Naive thymus-derived CD8-positive, alpha-beta T cell (primary cell): Measurements from ENCODE around the gene CFAP141. TPM values are rescaled to one million over a fixed set of nuclear protein-coding genes. Genes with fewer than 3 reads are reported as not detected.
A peak's percentile ranks its signal among the peaks of the same experiment; 100 is the strongest.
"Not testable (repeated sequence)": the region's sequence is repeated elsewhere in the genome, so short reads cannot be mapped to it uniquely, and the experiment has no call there.

Source experiments
- ATAC-seq, 2 donors: fragments of 150-1000 bp; cut with Tn5 transposase in 1 of 2; sonication (Bioruptor Pico), chemical (Tn5 transposase) in 1 of 2; 1 replicate in 1 of 2; 2 replicates in 1 of 2; pipeline ENCODE4 v1.10.0; 2021; ENCODE audit warnings: mild to moderate bottlenecking in 2 of 2, moderate library complexity in 2 of 2
- POLR2A ChIA-PET: fragments of 350-600 bp; sonication (Branson Sonifier 250); formaldehyde crosslinking; loops from one replicate; lab custom pipeline; 2021; ENCODE audit warnings: antibody characterized with exemption; lab: Charles Lee
- DNase-seq, 10 donors: peaks; one replicate each; pipeline versions ENCODE4 v3.0.0 to v3.0.0-alpha.2; 2020 to 2022
- H3K27ac Mint-ChIP-seq, 10 donors: one replicate each; pipeline ENCODE4 v1.8.0; 2020 to 2022; ENCODE audit warnings: mild to moderate bottlenecking in 10 of 10, mixed read lengths in 10 of 10, moderate library complexity in 4 of 10, inconsistent platforms in 1 of 10
- H3K27me3 Mint-ChIP-seq, 5 donors: one replicate each; pipeline ENCODE4 v1.8.0; 2021 to 2022; ENCODE audit warnings: mixed read lengths in 5 of 5
- H3K36me3 Mint-ChIP-seq, 3 donors: one replicate each; pipeline ENCODE4 v1.8.0; 2020 to 2022; ENCODE audit warnings: mixed read lengths in 3 of 3, mild to moderate bottlenecking in 2 of 3, inconsistent platforms in 1 of 3
- H3K4me1 Mint-ChIP-seq, 4 donors: one replicate each; pipeline ENCODE4 v1.8.0; 2021 to 2022; ENCODE audit warnings: mixed read lengths in 4 of 4
- H3K4me3 Mint-ChIP-seq, 10 donors: one replicate each; pipeline ENCODE4 v1.8.0; 2020 to 2022; ENCODE audit warnings: mild to moderate bottlenecking in 10 of 10, mixed read lengths in 10 of 10, moderate library complexity in 6 of 10, inconsistent platforms in 1 of 10
- H3K9me3 Mint-ChIP-seq, 9 donors: one replicate each; pipeline ENCODE4 v1.8.0; 2020 to 2022; ENCODE audit warnings: mixed read lengths in 9 of 9, mild to moderate bottlenecking in 3 of 9, inconsistent platforms in 1 of 9, moderate library complexity in 1 of 9
- polyA plus RNA-seq, 3 donors: library from polyadenylated mRNA; unstranded; fragments of 300-500 nt; fragmentation: Illumina TruSeq; gene quantifications; one replicate each; pipeline ENCODE4 v1.2.3, GENCODE V29; 2021
- total RNA-seq, 8 experiments: library from RNA in 2 of 8; stranded (reverse) in 2 of 8; gene quantifications; one replicate each; pipeline ENCODE4 v1.2.3 and lab custom pipeline; 2021 to 2026

The CFAP141 gene
- total and polyA plus RNA-seq, 5 experiments from 2014 or later, result not detected

DNA sequence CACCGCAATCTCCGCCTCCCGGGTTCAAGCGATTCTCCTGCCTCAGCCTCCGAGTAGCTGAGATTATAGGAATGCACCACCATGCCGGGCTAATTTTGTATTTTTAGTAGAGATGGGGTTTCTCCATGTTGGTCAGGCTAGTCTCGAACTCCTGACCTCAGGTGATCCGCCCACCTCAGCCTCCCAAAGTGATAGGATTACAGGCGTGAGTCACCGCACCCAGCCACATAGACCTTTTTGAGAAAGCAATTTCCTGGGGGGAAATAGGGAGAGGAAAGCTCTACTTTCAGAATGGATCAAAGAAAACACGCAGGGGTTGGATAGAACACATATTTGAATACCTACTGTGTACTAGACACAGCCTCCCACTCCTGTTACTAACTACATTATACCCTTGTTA, 355 bp downstream of the CFAP141 start:
- POLR2A ChIA-PET, result interaction anchor here (0.7 kb wide), 1 partner anchor 106 kb away, joined by 3 read pairs; no protein-coding TSS in a partner anchor

DNA sequence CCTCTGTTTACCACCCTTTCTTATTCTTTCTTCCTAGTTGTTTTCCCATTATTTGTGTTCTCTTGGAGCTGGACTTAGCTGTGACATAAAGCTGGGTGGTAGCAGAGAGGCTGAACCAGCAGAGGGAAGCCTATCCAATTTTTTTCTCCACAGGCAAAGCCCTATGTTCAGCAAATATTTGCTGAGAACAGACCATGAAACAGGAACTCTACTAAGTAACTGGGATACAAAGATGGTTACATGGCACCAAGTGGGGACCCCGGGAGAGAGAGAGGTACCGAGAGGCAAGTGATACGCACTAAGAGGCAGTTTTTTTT, 6.6 kb downstream of the CFAP141 start:
- POLR2A ChIA-PET, result interaction anchor here (0.9 to 1.6 kb wide), 3 partner anchors 73 to 209 kb away, joined by 3 to 11 read pairs (median 4); partner anchors contain the start of genes HAX1 and RPS27
- peaks cover 0 to under 1% (median 0%) of the 10 kb centered on the region in 5 donors for H3K27me3 Mint-ChIP-seq
- no peak for DNase-seq
- H3K4me3 Mint-ChIP-seq, result no peak overlapping the region
- H3K4me1 Mint-ChIP-seq, result no peaks in the 10 kb centered on the region
- H3K9me3 Mint-ChIP-seq, result no peaks in the 10 kb centered on the region
- no peak overlapping the region for H3K27ac Mint-ChIP-seq
- peak in 1 of 2 donors; percentile 22 for ATAC-seq
- no peaks in the 10 kb centered on the region for H3K36me3 Mint-ChIP-seq

More for the DNA sequence above, 355 bp downstream of the CFAP141 start:
- not testable (repeated sequence) for DNase-seq, H3K4me1 Mint-ChIP-seq, H3K9me3 Mint-ChIP-seq, H3K4me3 Mint-ChIP-seq, H3K27me3 Mint-ChIP-seq, ATAC-seq
- H3K27ac Mint-ChIP-seq, result peak overlapping the region in 9 of 10 donors; percentile 10 to 90 (median 57)
- peaks cover 0 to 53% (median 12%) of the 10 kb centered on the region in 3 donors for H3K36me3 Mint-ChIP-seq

DNA sequence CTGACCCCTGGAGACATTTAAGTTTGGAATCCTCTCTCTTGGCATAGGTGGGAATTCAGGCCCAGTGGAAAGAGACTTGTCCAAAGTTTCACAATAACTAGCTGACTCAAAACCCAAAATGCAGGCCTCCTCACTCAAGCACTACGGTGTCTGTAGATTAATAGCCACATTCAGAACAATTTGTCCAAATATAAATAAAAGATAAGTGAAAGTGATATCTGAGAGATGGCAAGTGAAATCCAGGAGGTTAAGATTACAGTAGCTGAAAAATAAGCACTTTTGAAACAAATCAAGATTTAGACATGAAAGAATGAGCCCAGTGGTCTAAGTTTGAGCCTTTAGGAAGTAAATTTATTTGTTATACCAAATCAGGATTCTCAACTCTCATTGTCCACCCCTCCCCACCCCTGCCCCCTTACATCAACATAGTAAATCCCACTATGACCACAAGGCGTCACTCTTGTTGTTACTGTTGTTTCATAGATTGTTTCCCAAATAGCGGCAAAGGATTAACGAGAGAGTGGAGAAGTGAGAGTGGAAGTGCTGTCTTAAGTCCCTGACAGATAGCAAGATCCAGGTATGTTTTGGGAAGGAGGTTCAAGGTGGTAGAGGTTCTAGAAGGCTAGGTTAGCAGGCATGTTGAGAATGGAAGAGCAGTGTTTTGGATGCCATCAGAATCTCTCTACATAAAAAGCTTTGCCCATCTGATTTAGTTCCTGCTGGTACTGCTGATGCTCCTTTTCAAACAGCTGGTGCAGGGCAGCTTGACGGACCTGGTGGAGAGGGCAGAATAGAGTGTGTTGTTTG, 7.2 kb downstream of the CFAP141 start:
- POLR2A ChIA-PET, result interaction anchor here (0.8 to 1.6 kb wide), 4 partner anchors 21 to 208 kb away, joined by 3 to 11 read pairs (median 4); partner anchors contain the start of genes HAX1, RPS27 and UBAP2L
- Mint-ChIP-seq H3K4me3 (no peak overlapping the region), H3K36me3 (no peaks in the 10 kb centered on the region), H3K27me3 (peaks cover 0 to 6% (median 3%) of the 10 kb centered on the region in 5 donors), H3K4me1 (no peaks in the 10 kb centered on the region), H3K27ac (peak overlapping the region in 2 of 10 donors; percentile 7 to 17), H3K9me3 (no peaks in the 10 kb centered on the region)
- DNase-seq, result peak in 9 of 10 donors; percentile 34 to 77 (median 55)
- peak; percentile 85 to 94 for ATAC-seq

DNA sequence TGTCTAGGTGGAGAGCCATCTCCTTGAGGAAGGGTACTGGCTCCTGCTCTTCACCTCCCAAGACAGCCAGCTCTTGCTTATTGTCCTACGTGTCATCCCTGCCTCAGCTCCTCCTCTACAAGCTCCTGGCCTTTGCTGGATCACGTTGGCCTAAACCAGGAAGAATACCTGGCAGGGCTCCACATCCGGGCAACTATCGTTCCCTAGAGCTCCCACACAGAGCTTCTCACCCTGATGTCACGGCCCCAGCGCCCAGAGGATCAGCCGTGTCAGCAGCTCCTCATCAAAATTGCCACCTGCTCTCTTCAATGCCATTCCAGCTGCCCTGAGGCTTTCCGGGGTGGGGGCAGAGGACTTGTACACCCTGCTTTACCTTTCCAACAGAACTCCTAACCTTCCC, 12.3 kb downstream of the CFAP141 start:
- POLR2A ChIA-PET, result interaction anchor here (1.5 kb wide), 1 partner anchor 26 kb away, joined by 3 read pairs; no protein-coding TSS in a partner anchor
- DNase-seq (no peak), ATAC-seq (no peak)
- Mint-ChIP-seq H3K4me3 (no peak overlapping the region), H3K9me3 (no peaks in the 10 kb centered on the region), H3K27ac (no peak overlapping the region), H3K27me3 (peaks cover 7 to 22% (median 12%) of the 10 kb centered on the region in 5 donors), H3K4me1 (peaks cover 0 to 5% (median 1%) of the 10 kb centered on the region in 4 donors), H3K36me3 (no peaks in the 10 kb centered on the region)

DNA sequence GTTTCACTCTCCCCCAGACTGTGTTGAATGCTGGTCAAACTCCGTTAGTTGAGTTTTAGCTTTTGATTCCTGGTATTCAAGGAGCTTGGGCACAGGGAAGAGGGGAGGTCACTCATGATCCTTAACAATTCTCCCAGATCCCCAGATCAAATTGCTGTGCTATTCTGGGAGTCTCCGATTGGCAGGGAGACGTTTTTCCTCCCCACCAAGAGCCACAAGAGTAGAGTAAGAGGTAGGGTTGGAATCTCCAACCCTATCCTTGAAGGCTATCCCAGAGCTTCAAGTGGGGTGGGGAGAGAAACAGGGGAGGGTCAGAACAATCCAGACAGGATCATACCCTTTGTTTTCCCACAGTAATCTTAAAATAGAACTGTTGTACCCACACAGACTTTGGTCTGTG, 13.7 kb downstream of the CFAP141 start:
- Mint-ChIP-seq H3K27me3 (peaks cover 7 to 22% (median 14%) of the 10 kb centered on the region in 5 donors), H3K27ac (no peak overlapping the region), H3K36me3 (no peaks in the 10 kb centered on the region), H3K4me3 (no peak overlapping the region), H3K4me1 (peaks cover 0 to 5% (median 1%) of the 10 kb centered on the region in 4 donors), H3K9me3 (no peaks in the 10 kb centered on the region)
- no peak for DNase-seq
- POLR2A ChIA-PET, result interaction anchor here (0.5 to 1.6 kb wide), 2 partner anchors 27 to 199 kb away, joined by 3 to 4 read pairs; no protein-coding TSS in a partner anchor
- no peak for ATAC-seq

DNA sequence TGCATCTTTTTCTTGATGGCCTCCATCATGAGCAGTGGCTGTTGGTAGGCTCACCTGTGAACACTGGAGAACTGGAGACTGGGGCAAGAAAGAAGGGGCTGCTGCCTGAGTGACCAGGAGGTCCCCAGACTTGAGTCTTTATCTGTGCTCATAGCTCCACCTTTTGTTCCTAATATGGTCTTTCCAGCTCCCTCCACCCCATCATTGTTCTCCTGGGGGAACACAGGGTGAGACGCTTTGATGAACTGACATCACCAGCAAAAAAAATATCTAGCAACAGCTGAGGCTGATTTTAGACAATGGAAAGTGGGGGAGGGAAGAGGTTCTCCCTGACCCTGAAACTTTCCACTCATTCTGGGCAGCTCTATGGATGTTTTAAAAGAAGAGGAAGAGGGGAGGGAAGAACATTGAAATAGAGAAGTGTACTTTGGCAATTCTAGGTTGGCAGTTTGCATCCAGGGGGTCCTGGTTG, 14.1 kb downstream of the CFAP141 start, which contains the start of gene TPM3:
TPM3 (minus strand) TSS at position 111 of the 472 bp plus-strand sequence; CDS start at position 29, 82 bp downstream.
- H3K27ac Mint-ChIP-seq, result peak within 1 kb of the TSS in 2 of 10 donors; percentile 35 to 56
- no peak for ATAC-seq
- no peaks in the 10 kb centered on the region for H3K9me3 Mint-ChIP-seq

DNA sequence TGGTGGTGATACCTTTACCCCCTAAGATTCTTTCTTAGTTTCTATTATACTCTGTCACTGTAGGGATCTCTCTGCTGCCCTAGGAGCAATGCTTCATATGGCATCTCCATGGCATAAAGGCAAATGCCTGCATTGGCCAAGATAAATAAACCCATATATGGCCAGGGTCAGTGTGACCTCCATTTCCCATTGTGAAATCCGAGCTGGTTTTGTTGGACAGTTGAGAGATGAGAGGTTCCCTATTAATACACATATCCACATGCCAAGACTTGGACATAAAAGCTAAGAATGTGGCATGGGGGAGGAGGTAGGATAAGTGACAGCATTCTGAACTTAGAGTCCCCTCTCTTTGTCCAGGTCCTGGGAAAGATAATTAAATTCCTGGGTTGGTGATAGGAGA, 15.6 kb downstream of the CFAP141 start:
- H3K36me3 Mint-ChIP-seq, result no peaks in the 10 kb centered on the region
- H3K4me1 Mint-ChIP-seq, result peaks cover 0 to 5% (median 3%) of the 10 kb centered on the region in 4 donors

More for the DNA sequence above, 14.1 kb downstream of the CFAP141 start, which contains the start of gene TPM3:
- no peaks in the 10 kb centered on the region for H3K36me3 Mint-ChIP-seq
- POLR2A ChIA-PET, result interaction anchor here (0.5 to 1.6 kb wide), 2 partner anchors 27 to 199 kb away, joined by 3 to 4 read pairs; no protein-coding TSS in a partner anchor
- DNase-seq, result no peak
- H3K27me3 Mint-ChIP-seq, result peaks cover 7 to 22% (median 14%) of the 10 kb centered on the region in 5 donors
- H3K4me1 Mint-ChIP-seq, result peaks cover 0 to 5% (median 1%) of the 10 kb centered on the region in 4 donors
- no peak within 1 kb of the TSS for H3K4me3 Mint-ChIP-seq

DNA sequence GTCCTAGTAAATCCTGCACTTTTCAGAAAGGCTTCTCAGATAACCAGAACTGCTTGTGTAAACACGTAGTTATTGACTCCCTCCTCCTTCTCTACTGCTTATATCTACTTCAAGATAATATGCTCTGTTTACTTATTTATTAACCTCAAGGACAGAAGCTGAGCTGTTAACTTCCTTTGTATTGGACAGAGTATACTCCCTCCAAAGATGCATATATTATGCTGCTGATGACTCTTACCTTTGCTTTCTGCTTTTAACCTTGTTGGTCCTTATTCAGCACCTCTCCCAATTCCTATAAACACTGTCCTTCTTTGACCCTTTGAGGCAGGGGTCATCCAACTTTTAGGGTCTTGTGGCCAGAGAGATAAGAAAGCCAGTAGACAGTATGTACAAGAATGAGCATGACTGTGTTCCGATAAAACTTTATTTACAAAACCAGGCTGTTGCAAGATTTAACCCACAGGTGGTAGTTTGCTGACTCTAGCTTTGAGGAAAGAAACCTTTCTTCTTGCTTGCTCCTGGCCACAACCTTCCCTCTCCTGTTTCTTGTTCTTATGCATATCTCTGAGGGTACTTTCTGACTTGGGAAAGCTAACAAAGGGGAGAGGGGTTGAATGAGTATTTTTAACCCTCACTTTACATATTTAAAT, 19.2 kb downstream of the CFAP141 start:
- DNase-seq, result no peak
- Mint-ChIP-seq H3K27ac (peak overlapping the region in 1 of 10 donors; percentile 16), H3K27me3 (peaks cover 0 to 6% (median 2%) of the 10 kb centered on the region in 5 donors), H3K9me3 (no peaks in the 10 kb centered on the region), H3K4me1 (peaks cover 9 to 14% (median 12%) of the 10 kb centered on the region in 4 donors), H3K36me3 (peaks cover 0 to 4% (median 3%) of the 10 kb centered on the region in 3 donors), H3K4me3 (no peak overlapping the region)
- POLR2A ChIA-PET, result no interaction called here
- no peak for ATAC-seq

More for the DNA sequence above, 15.6 kb downstream of the CFAP141 start:
- H3K4me3 Mint-ChIP-seq, result no peak overlapping the region
- no peak overlapping the region for H3K27ac Mint-ChIP-seq
- peaks cover 7 to 22% (median 14%) of the 10 kb centered on the region in 5 donors for H3K27me3 Mint-ChIP-seq
- DNase-seq (no peak), ATAC-seq (no peak)
- POLR2A ChIA-PET, result interaction anchor here (1.1 kb wide), 1 partner anchor 58 kb away, joined by 5 read pairs; no protein-coding TSS in a partner anchor
- H3K9me3 Mint-ChIP-seq, result no peaks in the 10 kb centered on the region

DNA sequence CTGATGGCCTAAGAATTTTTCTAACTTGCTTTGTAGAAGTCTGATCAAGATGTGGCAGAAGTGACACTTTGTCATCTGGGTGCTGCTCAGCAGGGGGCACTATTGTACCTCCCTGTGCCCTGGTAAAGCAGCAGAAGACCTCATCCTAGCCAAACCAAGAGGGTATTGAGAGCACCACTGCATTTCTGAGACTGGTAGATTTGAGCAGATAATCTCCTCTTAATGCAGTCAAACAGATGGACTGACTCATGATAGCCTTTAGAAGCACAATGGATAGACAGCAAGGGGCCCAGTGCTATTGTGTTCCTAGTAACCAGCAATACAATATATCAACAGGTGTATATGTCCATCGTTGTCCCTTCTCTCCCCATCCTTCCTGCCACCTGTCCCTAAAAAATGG, 20.0 kb downstream of the CFAP141 start:
- Mint-ChIP-seq H3K4me1 (peaks cover 16 to 22% (median 18%) of the 10 kb centered on the region in 4 donors), H3K9me3 (no peaks in the 10 kb centered on the region), H3K27ac (peak overlapping the region in 5 of 10 donors; percentile 6 to 61 (median 31)), H3K27me3 (peaks cover 0 to 6% (median 0%) of the 10 kb centered on the region in 5 donors), H3K36me3 (peaks cover 0 to 6% (median 4%) of the 10 kb centered on the region in 3 donors), H3K4me3 (peak overlapping the region in 3 of 10 donors; percentile 3 to 60 (median 8))
- POLR2A ChIA-PET, result no interaction called here
- DNase-seq (peak; percentile 17 to 74 (median 58)), ATAC-seq (no peak)

DNA sequence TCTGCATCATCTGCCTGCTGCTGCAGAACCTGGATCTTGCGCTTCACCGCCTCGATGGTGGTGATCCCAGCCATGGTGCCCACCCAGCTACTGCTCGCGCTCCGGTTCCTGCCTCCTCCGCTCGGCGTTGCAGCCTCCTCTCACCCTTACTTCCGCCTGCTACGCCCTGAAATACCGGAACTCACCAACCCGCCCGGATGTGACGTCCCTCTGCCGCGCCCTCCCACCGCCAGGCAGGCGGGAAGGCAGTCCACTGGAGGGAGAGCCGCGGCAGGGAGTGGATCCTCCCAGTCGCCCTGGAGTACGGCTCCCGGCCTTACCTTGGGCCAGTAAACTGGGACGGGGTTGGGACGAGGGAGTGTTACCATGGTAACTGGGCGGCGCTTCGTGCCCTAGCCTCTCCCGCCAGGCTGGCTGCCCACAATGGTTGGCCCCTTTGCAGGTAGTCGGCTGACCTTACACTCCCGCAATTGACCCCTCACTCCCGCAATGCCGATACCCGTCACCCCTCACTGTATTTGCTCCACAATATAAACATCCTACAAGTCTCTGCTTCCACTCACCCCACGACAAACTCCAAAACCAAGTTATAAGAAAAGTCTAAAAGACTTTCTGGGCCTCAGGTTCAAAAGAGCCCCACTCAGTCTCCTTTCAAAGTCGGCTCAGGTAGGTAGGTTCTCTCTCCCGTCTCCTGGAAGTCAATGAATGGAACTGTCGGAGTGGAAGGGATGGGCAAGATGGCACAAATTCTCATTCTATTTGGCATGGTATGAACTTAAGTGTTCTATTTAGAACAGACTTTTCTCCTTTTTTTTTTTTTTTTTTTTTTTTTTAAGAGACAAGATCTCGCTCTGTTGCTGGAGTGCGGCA, 22.9 kb downstream of the CFAP141 start:
- Mint-ChIP-seq H3K27ac (peak overlapping the region; percentile 95 to 100 (median 99)), H3K27me3 (peaks cover 0 to 6% (median 0%) of the 10 kb centered on the region in 5 donors), H3K4me1 (peaks cover 36 to 51% (median 46%) of the 10 kb centered on the region in 4 donors), H3K9me3 (no peaks in the 10 kb centered on the region), H3K4me3 (peak overlapping the region; percentile 97 to 100 (median 100)), H3K36me3 (peaks cover 2 to 29% (median 8%) of the 10 kb centered on the region in 3 donors)
- peak; percentile 80 to 81 for ATAC-seq
- DNase-seq, result peak; percentile 87 to 96 (median 94)
- POLR2A ChIA-PET, result interaction anchor here (0.6 to 6.6 kb wide), 9 partner anchors 10 to 193 kb away, joined by 3 to 73 read pairs (median 6); partner anchors contain the start of genes HAX1, RPS27 and UBAP2L
